HG03159 (cell line): ENCODE data around the gene CDIP1.
"Not testable (repeated sequence)": the region's sequence is repeated elsewhere in the genome, so short reads cannot be mapped to it uniquely, and the experiment has no call there.

ENCODE experiments used
- ATAC-seq: cut with Tn5 transposase; IDR thresholded peaks from one replicate; pipeline ENCODE4 v1.9.1; 2021; ENCODE audit warnings: mild to moderate bottlenecking, moderate library complexity; ENCODE audit not compliant: unreplicated experiment

CDIP1 gene

DNA sequence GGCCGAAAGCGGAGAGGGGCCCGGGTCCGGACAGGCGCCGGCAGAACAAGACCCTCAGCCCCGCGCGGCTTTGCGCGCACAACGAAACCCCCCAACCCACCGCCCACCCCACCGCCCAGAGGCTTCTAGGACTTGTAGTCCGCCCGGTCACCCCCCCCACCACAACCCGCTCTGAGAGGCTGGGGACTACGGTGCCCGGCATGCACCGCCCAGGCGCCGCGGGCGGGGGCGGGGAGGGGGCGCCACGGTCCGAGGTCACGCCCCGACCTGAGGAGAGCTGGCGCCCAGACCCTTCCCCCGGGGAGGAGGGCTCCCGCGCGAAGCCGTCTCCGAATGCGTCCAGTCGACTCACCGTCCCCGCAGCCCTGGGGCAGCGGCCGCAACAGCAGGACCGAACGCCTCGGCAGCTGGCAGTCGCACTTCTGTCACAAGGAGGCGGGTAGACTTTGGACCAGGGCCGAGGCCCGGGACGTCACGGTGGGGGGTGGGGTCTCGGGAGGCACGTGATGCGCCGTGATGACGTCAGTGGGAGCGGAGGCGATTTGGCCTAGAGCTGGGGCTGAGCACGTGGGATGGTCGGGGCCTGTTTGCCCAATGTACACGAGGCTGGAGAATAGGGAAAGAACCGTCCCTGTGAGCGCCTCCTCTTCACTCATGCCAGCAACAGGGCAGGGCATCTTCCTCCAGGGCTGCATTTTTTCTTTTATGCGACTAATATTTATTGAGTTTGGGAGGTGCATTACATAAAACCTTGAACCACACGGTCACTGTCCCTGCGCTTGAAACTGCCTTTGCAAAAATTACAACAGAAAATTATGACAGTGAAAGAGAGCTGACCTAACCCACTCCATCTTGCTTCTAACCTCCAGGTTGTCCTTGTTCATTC is at the start of gene CDIP1:
CDIP1 (minus strand) TSS at position 424 of the 886 bp plus-strand sequence. CDS start 24,643 bp downstream, outside the sequence.
- peak; percentile 58 for ATAC-seq

DNA sequence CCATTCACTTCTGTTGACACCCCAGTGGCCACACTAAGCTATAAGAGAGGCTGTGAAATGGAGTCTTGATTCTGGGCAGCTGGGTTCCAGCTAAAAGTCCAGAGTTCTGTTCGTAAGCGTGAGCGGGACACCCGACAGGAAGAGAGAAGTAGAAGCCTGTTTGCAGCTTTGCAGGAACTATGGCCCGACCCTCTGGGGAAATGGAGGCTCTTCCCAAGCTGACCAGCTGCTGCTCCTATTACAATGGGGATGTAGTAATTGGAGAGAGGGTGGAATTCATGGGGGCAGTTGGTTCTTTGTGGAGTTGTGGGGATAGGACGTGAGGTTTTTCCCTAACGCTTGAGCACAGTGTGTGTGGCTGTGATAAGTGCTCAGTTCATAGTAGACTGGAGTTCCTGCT is 47.7 kb upstream of the CDIP1 start:
- no peak for ATAC-seq

GRCh38 chr16:4583906-4584305 is 45.3 kb upstream of the CDIP1 start:
- ATAC-seq: no peak

- ATAC-seq: no peak
These were observed 41.7 kb upstream of the CDIP1 start for GRCh38 chr16:4580250-4580649.

GRCh38 chr16:4578961-4579530 is 40.5 kb upstream of the CDIP1 start:
- no peak for ATAC-seq

DNA sequence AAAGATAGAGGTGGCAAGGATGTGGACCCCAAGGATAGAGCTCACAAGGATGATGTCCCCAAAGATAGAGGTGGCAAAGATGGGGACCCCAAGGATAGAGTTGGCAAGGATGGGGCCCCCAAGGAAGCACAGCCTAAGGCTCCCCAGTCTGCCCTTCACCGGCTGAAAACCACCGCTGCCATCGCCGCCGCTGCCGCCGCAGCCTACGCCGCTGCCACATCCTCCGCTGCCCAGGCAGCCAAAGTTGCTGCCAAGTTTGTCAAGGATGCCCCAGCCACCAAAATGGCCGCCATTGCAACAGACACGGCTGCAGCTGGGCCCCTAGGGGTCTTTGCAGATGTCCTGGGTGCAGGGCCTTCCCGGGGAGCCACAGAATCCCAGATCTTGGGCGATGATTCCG is 37.4 kb upstream of the CDIP1 start:
- no peak for ATAC-seq

GRCh38 chr16:4574919-4575705 is 36.5 kb upstream of the CDIP1 start:
- ATAC-seq: no peak

DNA sequence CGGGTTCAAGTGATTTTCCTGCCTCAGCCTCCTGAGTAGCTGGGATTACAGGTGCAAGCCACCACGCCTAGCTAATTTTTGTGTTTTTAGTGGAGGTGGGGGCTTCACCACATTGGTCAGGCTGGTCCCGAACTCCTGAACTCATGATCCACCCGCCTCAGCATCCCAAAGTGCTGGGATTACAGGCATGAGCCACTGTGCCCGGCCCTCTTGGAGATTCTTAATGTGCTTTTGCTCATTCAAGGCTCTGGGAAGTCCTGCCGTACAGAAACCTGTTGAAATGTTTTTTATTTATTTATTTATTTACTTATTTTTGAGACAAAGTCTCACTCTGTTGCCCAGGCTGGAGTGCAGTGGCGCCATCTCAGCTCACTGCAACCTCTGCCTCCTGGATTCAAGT is 35.4 kb upstream of the CDIP1 start:
- ATAC-seq: not testable (repeated sequence)

- ATAC-seq: no peak
These were observed 34.1 kb upstream of the CDIP1 start for GRCh38 chr16:4572715-4573114.

- no peak for ATAC-seq
These were observed 32.2 kb upstream of the CDIP1 start for GRCh38 chr16:4570688-4571321.

GRCh38 chr16:4570086-4570485 is 31.5 kb upstream of the CDIP1 start:
- no peak for ATAC-seq

DNA sequence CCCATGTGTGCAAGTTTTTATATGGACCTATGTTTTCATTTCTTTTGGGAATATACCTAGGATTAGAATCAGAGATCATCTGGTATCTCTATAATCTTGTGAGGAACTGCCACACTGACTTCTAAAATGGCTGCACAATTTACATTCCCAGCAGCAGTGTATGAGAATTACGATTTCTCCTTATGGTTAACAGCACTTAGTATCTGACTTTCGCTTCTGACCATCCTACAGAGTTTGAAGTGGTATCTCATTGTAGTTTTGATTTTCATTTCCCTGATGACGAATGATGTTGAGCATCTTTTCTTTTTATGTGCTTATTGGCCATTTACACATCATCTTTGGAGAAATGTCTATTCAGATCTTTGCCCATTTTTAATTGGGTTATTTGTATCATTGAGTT is 27.6 kb upstream of the CDIP1 start:
- ATAC-seq: no peak

- ATAC-seq: no peak
These were observed 26.2 kb upstream of the CDIP1 start for GRCh38 chr16:4564661-4565267.

GRCh38 chr16:4561596-4561995 is 23.0 kb upstream of the CDIP1 start:
- ATAC-seq: no peak

GRCh38 chr16:4557973-4558372 is 19.4 kb upstream of the CDIP1 start:
- ATAC-seq: no peak

DNA sequence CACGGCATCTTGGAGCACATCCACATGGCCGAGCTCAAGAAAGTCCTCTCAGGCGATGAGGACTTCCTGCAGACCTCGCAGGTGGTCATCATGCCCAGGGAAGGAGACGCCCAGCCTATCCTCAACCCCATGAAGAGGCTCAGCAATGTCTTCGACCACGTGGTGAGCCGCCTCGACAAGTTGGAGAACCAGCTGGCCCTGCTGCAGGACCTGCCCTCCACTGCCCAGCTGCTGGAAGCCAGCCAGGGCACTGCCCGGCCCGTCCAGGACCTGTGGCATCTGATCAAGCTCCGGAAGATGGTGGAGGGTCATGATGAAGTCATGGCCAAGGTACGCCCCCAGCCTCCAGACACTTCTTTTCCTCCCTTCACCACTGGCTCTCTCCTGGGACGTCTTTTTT is 18.0 kb upstream of the CDIP1 start:
- no peak for ATAC-seq

- ATAC-seq: no peak
These were observed 17.5 kb upstream of the CDIP1 start, which contains the start of gene C16orf96 for GRCh38 chr16:4556112-4556511. C16orf96 (plus strand) TSS chr16:4556340; CDS start chr16:4556490, 150 bp downstream.

DNA sequence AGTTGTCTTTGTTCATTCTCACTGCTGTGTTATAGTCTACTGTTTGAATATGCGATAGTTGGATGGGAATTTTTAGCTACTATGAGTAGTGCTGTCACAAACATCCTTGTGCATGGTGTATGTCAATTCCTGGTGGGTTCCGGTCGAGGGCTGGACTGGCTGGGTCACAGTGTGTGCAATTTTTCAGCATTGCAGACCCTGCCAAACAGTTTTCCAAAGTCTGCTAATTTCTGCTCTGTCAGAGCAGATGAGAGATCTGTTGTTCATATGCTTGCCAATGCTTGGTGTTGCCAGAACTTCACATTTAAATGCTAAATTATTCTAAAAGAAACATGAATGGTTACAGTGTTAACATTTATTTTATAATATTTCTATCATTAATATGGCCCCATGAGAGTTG is 14.0 kb upstream of the CDIP1 start:
- ATAC-seq: no peak

DNA sequence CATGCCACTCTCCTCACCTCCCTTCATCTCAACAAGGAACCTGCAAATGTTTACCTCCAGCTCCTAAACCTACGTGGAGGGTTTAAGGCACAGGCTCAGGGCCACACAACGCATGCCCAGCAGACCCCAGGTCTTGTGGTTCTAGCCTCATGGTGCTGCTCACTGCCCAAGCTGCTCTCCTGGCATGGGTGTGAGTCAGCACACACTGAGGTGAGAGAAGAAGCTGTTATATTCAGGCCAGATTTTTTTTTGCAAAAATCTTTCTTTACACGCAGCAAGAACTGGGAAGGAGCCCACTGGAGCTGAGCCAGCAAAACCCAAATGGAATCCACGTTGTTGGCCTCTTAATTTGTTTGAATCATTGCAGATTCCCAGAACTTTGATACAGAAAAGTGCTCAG is 12.0 kb upstream of the CDIP1 start:
- no peak for ATAC-seq

- no peak for ATAC-seq
These were observed 9.6 kb upstream of the CDIP1 start for GRCh38 chr16:4548124-4548523.

- ATAC-seq: no peak
These were observed 5.9 kb upstream of the CDIP1 start for GRCh38 chr16:4544473-4544872.
